SU-DHL-6 (cell line): ENCODE data around the gene FOXD4L3.
"Not testable (repeated sequence)": the region's sequence is repeated elsewhere in the genome, so short reads cannot be mapped to it uniquely, and the experiment has no call there.

Experiments used
- CTCF ChIP-seq: fragments of 200-600 bp; sonication (generic); IDR thresholded peaks from one replicate; pipeline ENCODE4 v1.5.1; 2017; ENCODE audit warnings: antibody characterized with exemption, mild to moderate bottlenecking, low read length, moderate library complexity; ENCODE audit not compliant: insufficient read depth, poor library complexity, severe bottlenecking
- EZH2phosphoT487 ChIP-seq: fragments of 200-600 bp; sonication (generic), shearing (Covaris generic); conservative IDR thresholded peaks from 2 replicates; pipeline ENCODE4 v1.6.1; 2018; ENCODE audit warnings: mild to moderate bottlenecking, antibody characterized with exemption, low read length, moderate library complexity, mixed read lengths

GRCh38 chr9:68318209-68318608 is 15.5 kb downstream of the FOXD4L3 start:
- not testable (repeated sequence) for TF ChIP-seq CTCF, EZH2phosphoT487
